HepG2 (cell line): ENCODE measurements around the gene SCART1. TPM values are rescaled to one million over a fixed set of nuclear protein-coding genes. Genes with fewer than 3 reads are reported as not detected.

Source experiments
- ATAC-seq: fragments of 200-7000 bp; cut with Tn5 transposase; 3 replicates; pipeline ENCODE4 v1.9.1; 2020; ENCODE audit warnings: mild to moderate bottlenecking, moderate library complexity
- BruUV-seq: library from RNA; stranded (reverse); fragments of 400-500 nt; replicated peaks from 2 replicates; lab custom pipeline; 2021; lab: Mats Ljungman, UMichigan
- CTCF ChIA-PET: fragments of 300-600 bp; formaldehyde crosslinking; extraction: SDS; loops from one replicate; lab custom pipeline; 2021; ENCODE audit warnings: low total read pairs, inconsistent platforms, low intra/inter-chr PET ratio; lab: Yijun Ruan, JAX
- POLR2A ChIA-PET: fragments of 350-600 bp; sonication (Branson Sonifier 250); formaldehyde crosslinking; loops from one replicate; lab custom pipeline; 2020; ENCODE audit warnings: antibody characterized with exemption, inconsistent platforms; lab: Yijun Ruan, JAX
- DNase-seq: peaks from one replicate; pipeline ENCODE4 v3.0.0-alpha.2; 2015; ENCODE audit warnings: low spot score
- FAIRE-seq: peaks from 3 replicates; lab custom pipeline; 2011; peaks lifted over from hg19 to GRCh38; lab: Jason Lieb, UNC
- H2AFZ ChIP-seq: one replicate; pipeline ENCODE4 v1.6.1; 2011; ENCODE audit warnings: low read length, inconsistent platforms
- H3K27ac ChIP-seq: fragments of 300-600 bp; 3 replicates; pipeline ENCODE4 v1.8.0; 2011; ENCODE audit warnings: mixed run types, mild to moderate bottlenecking, mixed read lengths, low read length, inconsistent platforms; ENCODE audit not compliant: insufficient read depth; ENCODE audit errors: extremely low read length
- H3K27me3 ChIP-seq, 2 experiments: fragments of 200-600 bp in 1 of 2; 2 replicates in 1 of 2; 3 replicates in 1 of 2; pipeline versions ENCODE4 v1.6.0 to v1.8.0; 2011; ENCODE audit warnings: low read length in 2 of 2, mild to moderate bottlenecking in 2 of 2, moderate library complexity in 2 of 2, inconsistent platforms in 1 of 2; ENCODE audit not compliant: insufficient read depth in 2 of 2, control insufficient read depth in 1 of 2
- H3K36me3 ChIP-seq, 2 experiments: fragments of 200-600 bp in 1 of 2; replicated peaks in 1 of 2; 2 replicates in 1 of 2; 3 replicates in 1 of 2; pipeline versions ENCODE4 v1.5.1 to v1.8.0; 2011; ENCODE audit warnings: low read length in 2 of 2, inconsistent platforms in 1 of 2; ENCODE audit not compliant: insufficient read depth in 2 of 2, control insufficient read depth in 1 of 2
- H3K4me1 ChIP-seq: 2 replicates; pipeline ENCODE4 v1.5.1; 2012; ENCODE audit warnings: low read length, inconsistent platforms; ENCODE audit not compliant: insufficient read depth
- H3K4me2 ChIP-seq: 2 replicates; pipeline ENCODE4 v1.6.0; 2011; ENCODE audit warnings: low read depth, low read length, inconsistent platforms
- H3K4me3 ChIP-seq, 3 experiments: fragments of 200-600 bp in 1 of 3; sonication (generic), shearing (Covaris generic) in 1 of 3; replicated peaks in 1 of 3; 2 replicates each; pipeline ENCODE4 v1.5.1; 2011 to 2016; ENCODE audit warnings: low read length in 3 of 3, inconsistent platforms in 2 of 3, low read depth in 2 of 3, mild to moderate bottlenecking in 2 of 3, control low read depth in 1 of 3, mixed read lengths in 1 of 3; ENCODE audit not compliant: insufficient read depth in 1 of 3
- H3K79me2 ChIP-seq: one replicate; pipeline ENCODE4 v1.6.1; 2011; ENCODE audit warnings: low read length, inconsistent platforms; ENCODE audit not compliant: insufficient read depth
- H3K9ac ChIP-seq: 2 replicates; pipeline ENCODE4 v1.6.0; 2011; ENCODE audit warnings: mild to moderate bottlenecking, low read depth, low read length, inconsistent platforms; ENCODE audit not compliant: insufficient read depth
- H3K9me3 ChIP-seq: 2 replicates; pipeline ENCODE4 v1.5.1; 2012; ENCODE audit warnings: mild to moderate bottlenecking, low read length
- H4K20me1 ChIP-seq: 2 replicates; pipeline ENCODE4 v1.6.0; 2011; ENCODE audit warnings: inconsistent platforms, mild to moderate bottlenecking, low read length, moderate library complexity; ENCODE audit not compliant: insufficient read depth
- AGO2 ChIP-seq: fragments of 200-400 bp; formaldehyde crosslinking; optimal IDR thresholded peaks from 2 replicates; pipeline ENCODE3; 2017; ENCODE audit warnings: mild to moderate bottlenecking, low read depth, low read length, moderate library complexity
- HES4 ChIP-seq: sonication (generic); formaldehyde crosslinking; IDR thresholded peaks from 2 replicates; pipeline ENCODE4 v1.9.0; 2021; ENCODE audit warnings: mild to moderate bottlenecking, missing genetic modification reagents, borderline replicate concordance
- KLF11 ChIP-seq: IDR thresholded peaks from 2 replicates; pipeline ENCODE4 v1.6.1; 2016; ENCODE audit warnings: missing compliant biosample characterization
- NRL ChIP-seq: sonication (generic); formaldehyde crosslinking; IDR thresholded peaks from 2 replicates; pipeline ENCODE4 v1.5.0; 2020; ENCODE audit warnings: missing genetic modification reagents, mild to moderate bottlenecking, moderate library complexity, borderline replicate concordance
- RFX1 ChIP-seq: fragments of 450-650 bp; IDR thresholded peaks from 2 replicates; pipeline ENCODE4 v1.6.1; 2017
- WGBS: methylation state at CpG from one replicate; pipeline ENCODE4 v1.1.6; 2017; ENCODE audit warnings: low lambda C conversion rate; 5-methylcytosine and 5-hydroxymethylcytosine counted together
- in situ Hi-C: cut with HindIII; loops from 2 replicates; pipeline ENCODE4 v1.10.0; 2017; ENCODE audit warnings: low pct_unique_long_range_greater_than_20kb; ENCODE audit not compliant: extremely low pct_ligation_motif_present
- intact Hi-C: fragments of 100-400 bp; cut with micrococcal nuclease; formaldehyde crosslinking; loops from one replicate; pipeline ENCODE4 v1.10.0; 2022; ENCODE audit not compliant: unreplicated experiment
- polyA plus RNA-seq, 8 experiments: library from polyadenylated mRNA; depleted of rRNA in 3 of 8; stranded (reverse) in 7 of 8; unstranded in 1 of 8; fragments of >200 nt; fragmentation: Illumina TruSeq in 4 of 8; extraction: Trizol in 4 of 8; gene quantifications; 2 replicates each; pipeline versions ENCODE4 v1.2.1 to v1.2.3, GENCODE V29; 2011 to 2016; ENCODE audit warnings: low read depth in 4 of 8, missing spikeins in 1 of 8, mixed read lengths in 1 of 8; ENCODE audit not compliant: insufficient read depth in 1 of 8
- total RNA-seq, 5 experiments: library from RNA; depleted of rRNA; stranded (reverse); fragments of >200 nt; fragmentation: Illumina TruSeq; extraction: Trizol; gene quantifications; 2 replicates each; pipeline ENCODE4 v1.2.3, GENCODE V29; 2016; ENCODE audit warnings: low read depth in 1 of 5
- TF ChIP-seq, protein P1 (sequence below): sonication (generic); formaldehyde crosslinking; IDR thresholded peaks from 2 replicates; pipeline ENCODE4 v1.5.1; 2020; ENCODE audit warnings: missing genetic modification reagents, mild to moderate bottlenecking, borderline replicate concordance
- TF ChIP-seq, protein P2 (sequence below): sonication (generic); formaldehyde crosslinking; IDR thresholded peaks from 2 replicates; pipeline ENCODE4 v1.4.0; 2020; ENCODE audit warnings: mild to moderate bottlenecking, missing genetic modification reagents

The SCART1 gene
- total and polyA plus RNA-seq, 2 of the 13 experiments (the other 11 are each of a cell fraction or from before 2014, with no cell fraction given), result 0.46 to 1.1 TPM

DNA sequence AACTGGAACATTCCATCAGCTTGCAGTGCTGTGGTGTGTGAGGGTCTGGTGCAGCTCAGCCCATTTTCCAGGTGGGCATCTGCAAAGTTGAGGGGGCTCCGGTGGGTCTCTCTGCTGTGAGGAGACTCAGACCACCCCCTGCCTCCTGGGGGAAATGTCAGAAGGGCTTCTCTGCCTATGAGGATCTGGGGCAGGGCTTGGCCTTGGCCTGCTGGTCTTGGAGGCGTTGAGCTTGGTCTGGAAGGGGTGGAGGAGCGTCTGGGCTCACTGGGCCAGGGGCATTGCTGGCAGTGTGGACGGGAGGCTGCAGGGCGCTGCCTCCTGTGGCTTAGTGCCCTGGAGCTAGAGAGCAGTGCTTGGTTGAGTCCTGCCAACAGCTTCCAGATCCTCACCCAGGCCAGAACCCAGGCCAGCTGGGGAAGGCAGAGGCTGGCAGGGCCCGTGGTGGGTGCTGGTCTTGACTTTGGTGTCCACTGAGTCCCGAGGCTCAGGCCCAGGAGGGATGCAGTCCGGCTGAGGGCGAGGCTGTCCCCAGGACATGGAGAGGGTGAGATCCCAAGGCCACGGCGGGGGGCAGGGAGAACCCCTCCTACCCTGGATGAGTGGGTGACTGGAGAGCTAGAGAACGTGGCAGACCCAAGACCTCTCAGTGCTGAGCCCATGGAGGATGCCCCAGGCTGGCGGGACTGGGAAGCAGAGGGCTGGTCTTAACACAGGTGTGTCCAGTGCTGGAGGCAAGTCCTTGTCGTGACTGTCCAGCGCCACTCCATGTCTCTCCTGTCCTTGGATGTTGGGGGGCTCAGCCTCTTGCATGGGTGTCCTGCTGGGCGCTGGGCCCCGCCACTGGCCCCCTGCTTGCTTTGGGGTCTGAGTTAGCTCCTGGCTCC lies 32.2 kb upstream of the SCART1 start:
- CTCF ChIA-PET, result no interaction called here

DNA sequence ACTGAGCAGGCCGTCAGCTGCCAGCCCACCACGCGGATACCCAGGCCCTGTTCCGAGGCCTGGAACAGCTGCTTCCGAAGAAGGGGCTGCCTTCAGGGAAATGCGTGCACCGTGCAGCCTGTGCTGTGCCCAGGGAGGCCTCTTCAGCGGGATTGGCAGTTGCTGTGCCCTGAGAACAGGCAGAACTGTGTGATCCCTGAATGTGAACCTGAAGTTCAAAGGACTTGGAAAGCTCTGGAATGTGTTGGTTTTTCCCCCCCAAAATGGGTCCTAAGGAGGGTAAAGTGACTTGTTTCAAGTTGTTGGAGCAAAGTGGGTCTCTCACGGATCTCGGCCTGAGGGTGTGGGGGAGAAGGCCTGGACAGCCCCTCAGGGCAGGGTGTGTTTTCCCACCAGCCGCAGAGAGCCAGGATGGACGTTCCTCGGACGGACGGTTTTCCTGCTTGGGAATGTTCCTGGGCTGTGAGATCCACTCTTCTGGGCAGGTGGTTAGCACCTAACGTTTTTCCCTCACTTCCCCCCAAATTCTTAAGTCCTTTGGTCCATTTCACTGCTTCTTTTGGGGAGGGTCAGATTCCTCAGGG lies 31.4 kb upstream of the SCART1 start:
- no peak overlapping the region for H2AFZ ChIP-seq
- intact Hi-C loops, result no loop called here
- no peaks in the 10 kb centered on the region for H3K4me1 ChIP-seq
- no peak for FAIRE-seq
- no peaks in the 10 kb centered on the region for H3K79me2 ChIP-seq
- no peak overlapping the region for H3K4me3 ChIP-seq
- 77% methylated on average over 11 of the region's 16 CpGs for WGBS
- TF ChIP-seq NRL (CRISPR knock-in tag), result no peak
- no peak for TF ChIP-seq RFX1
- TF ChIP-seq, protein P1, sequence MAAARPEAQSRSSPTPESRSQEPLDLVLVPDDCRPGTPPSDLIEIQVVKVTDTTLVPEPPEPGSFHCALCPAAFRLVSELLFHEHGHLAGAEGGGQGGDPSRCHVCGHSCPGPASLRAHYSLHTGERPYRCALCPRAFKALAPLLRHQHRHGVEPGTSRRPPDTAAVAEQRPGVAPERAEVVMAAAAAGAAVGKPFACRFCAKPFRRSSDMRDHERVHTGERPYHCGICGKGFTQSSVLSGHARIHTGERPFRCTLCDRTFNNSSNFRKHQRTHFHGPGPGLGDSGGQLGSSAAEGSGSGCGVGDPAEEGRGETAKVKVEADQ, result no peak
- TF ChIP-seq, protein P2, sequence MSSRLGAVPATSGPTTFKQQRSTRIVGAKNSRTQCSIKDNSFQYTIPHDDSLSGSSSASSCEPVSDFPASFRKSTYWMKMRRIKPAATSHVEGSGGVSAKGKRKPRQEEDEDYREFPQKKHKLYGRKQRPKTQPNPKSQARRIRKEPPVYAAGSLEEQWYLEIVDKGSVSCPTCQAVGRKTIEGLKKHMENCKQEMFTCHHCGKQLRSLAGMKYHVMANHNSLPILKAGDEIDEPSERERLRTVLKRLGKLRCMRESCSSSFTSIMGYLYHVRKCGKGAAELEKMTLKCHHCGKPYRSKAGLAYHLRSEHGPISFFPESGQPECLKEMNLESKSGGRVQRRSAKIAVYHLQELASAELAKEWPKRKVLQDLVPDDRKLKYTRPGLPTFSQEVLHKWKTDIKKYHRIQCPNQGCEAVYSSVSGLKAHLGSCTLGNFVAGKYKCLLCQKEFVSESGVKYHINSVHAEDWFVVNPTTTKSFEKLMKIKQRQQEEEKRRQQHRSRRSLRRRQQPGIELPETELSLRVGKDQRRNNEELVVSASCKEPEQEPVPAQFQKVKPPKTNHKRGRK (CRISPR knock-in tag), result no peak
- TF ChIP-seq HES4 (CRISPR knock-in tag), result no peak
- ChIA-PET CTCF (no interaction called here), POLR2A (interaction anchor here (0.5 kb wide), 1 partner anchor 107 kb away, joined by 3 read pairs; no protein-coding TSS in a partner anchor)
- no peaks in the 10 kb centered on the region for H4K20me1 ChIP-seq
- H3K9me3 ChIP-seq, result no peaks in the 10 kb centered on the region
- BruUV-seq, result no TSS peak
- no peak overlapping the region for H3K4me2 ChIP-seq
- no peak overlapping the region for H3K9ac ChIP-seq
- in situ Hi-C loops, result loop anchor here (5.0 kb wide), 1 partner anchor 150 kb away; no protein-coding TSS in a partner anchor
- H3K27me3 ChIP-seq, result no peaks in the 10 kb centered on the region
- ATAC-seq, result peak; percentile 4; the same call in 1 of the 3 replicates
- H3K36me3 ChIP-seq, result peaks cover 6 to 10% of the 10 kb centered on the region in 2 experiments; a peak in 2 of 5 replicates
- no peak for DNase-seq
- no peak overlapping the region for H3K27ac ChIP-seq

More for the DNA sequence above, 32.2 kb upstream of the SCART1 start:
- Histone ChIP-seq H2AFZ (no peak overlapping the region), H3K4me2 (no peak overlapping the region), H3K79me2 (no peaks in the 10 kb centered on the region), H3K27me3 (no peaks in the 10 kb centered on the region), H3K27ac (no peak overlapping the region), H4K20me1 (no peaks in the 10 kb centered on the region), H3K4me1 (no peaks in the 10 kb centered on the region), H3K9me3 (no peaks in the 10 kb centered on the region), H3K4me3 (no peak overlapping the region), H3K36me3 (peaks cover 6 to 10% of the 10 kb centered on the region in 2 experiments; a peak in 2 of 5 replicates), H3K9ac (no peak overlapping the region)
- no peak for DNase-seq
- no peak for FAIRE-seq
- peak; percentile 36 for TF ChIP-seq AGO2
- no peak for TF ChIP-seq KLF11 (CRISPR knock-in tag)
- POLR2A ChIA-PET, result interaction anchor here (0.5 kb wide), 1 partner anchor 107 kb away, joined by 3 read pairs; no protein-coding TSS in a partner anchor
- intact Hi-C loops, result no loop called here
- BruUV-seq, result no TSS peak
- WGBS, result 100% methylated on average over 3 of the region's 17 CpGs
- ATAC-seq, result peak; percentile 12; the same call in 1 of the 3 replicates
- in situ Hi-C loops, result loop anchor here (5.0 kb wide), 1 partner anchor 151 kb away; no protein-coding TSS in a partner anchor
